Small intestine (tissue), 7 donors: ENCODE results near the gene NRP2. TPM values are rescaled to one million over a fixed set of nuclear protein-coding genes. Genes with fewer than 3 reads are reported as not detected.

Experiments
- DNase-seq, 2 donors: peaks; one replicate each; pipeline versions ENCODE4 v3.0.0 to v3.0.0-alpha.2; 2013
- FAIRE-seq: peaks from 2 replicates; lab custom pipeline; 2012; peaks lifted over from hg19 to GRCh38; lab: Jason Lieb, UNC
- H3K27ac ChIP-seq, 3 donors: one replicate each; pipeline ENCODE4 v1.5.1; 2013; ENCODE audit warnings: low read length in 2 of 3, mild to moderate bottlenecking in 2 of 3, control low read depth in 1 of 3, inconsistent platforms in 1 of 3, low read depth in 1 of 3, moderate library complexity in 1 of 3
- H3K27me3 ChIP-seq, 3 donors: one replicate each; pipeline ENCODE4 v1.6.1; 2013; ENCODE audit warnings: low read length in 3 of 3, inconsistent platforms in 1 of 3; ENCODE audit not compliant: control insufficient read depth in 3 of 3, insufficient read depth in 3 of 3
- H3K36me3 ChIP-seq, 3 donors: one replicate each; pipeline ENCODE4 v1.6.1; 2013; ENCODE audit warnings: low read length in 3 of 3, inconsistent platforms in 1 of 3, low read depth in 1 of 3, mild to moderate bottlenecking in 1 of 3, moderate library complexity in 1 of 3; ENCODE audit not compliant: control insufficient read depth in 3 of 3, insufficient read depth in 2 of 3
- H3K4me1 ChIP-seq, 3 donors: one replicate each; pipeline ENCODE4 v1.6.1; 2013; ENCODE audit warnings: low read length in 2 of 3, inconsistent platforms in 1 of 3, low read depth in 1 of 3, mild to moderate bottlenecking in 1 of 3, moderate library complexity in 1 of 3; ENCODE audit not compliant: control insufficient read depth in 3 of 3, insufficient read depth in 2 of 3
- H3K4me3 ChIP-seq, 3 donors: one replicate each; pipeline ENCODE4 v1.5.1; 2013; ENCODE audit warnings: low read length in 3 of 3, control low read depth in 1 of 3, inconsistent platforms in 1 of 3, low read depth in 1 of 3, mild to moderate bottlenecking in 1 of 3, moderate library complexity in 1 of 3
- H3K9me3 ChIP-seq, 2 donors: one replicate each; pipeline ENCODE4 v1.6.1; 2013; ENCODE audit warnings: low read depth in 1 of 2, low read length in 1 of 2; ENCODE audit not compliant: control insufficient read depth in 2 of 2, insufficient read depth in 1 of 2
- WGBS, 3 donors: extraction: QIAGEN DNeasy Blood & Tissue Kit; methylation state at CpG; one replicate each; pipeline ENCODE4 v1.1.7; 2013; 5-methylcytosine and 5-hydroxymethylcytosine counted together
- polyA plus RNA-seq, 4 donors: library from polyadenylated mRNA; stranded (reverse) in 3 of 4; unstranded in 1 of 4; fragments of 200-250 nt in 3 of 4; fragments of 120-200 nt in 1 of 4; gene quantifications; one replicate each; pipeline versions ENCODE4 v1.2.1 to v1.2.3, GENCODE V29; 2013
- donor health status: healthy with polysubstance abuse.
- donor health status: control.
- donor health status: control.
- donor health status: Bipolar disorder and iron deficiency.
- donor health status: healthy.

The NRP2 gene
- polyA plus RNA-seq, 4 donors = 0.81 to 9.6 (median 4.9) TPM

GRCh38 chr2:205643391-205643885 lies 38.9 kb upstream of the NRP2 start:
- Histone ChIP-seq H3K4me1 (no peaks in the 10 kb centered on the region), H3K27me3 (peaks cover 0 to 3% (median 0%) of the 10 kb centered on the region in 3 donors), H3K36me3 (no peaks in the 10 kb centered on the region), H3K9me3 (peaks cover 0 to 5% of the 10 kb centered on the region in 2 donors), H3K27ac (no peak overlapping the region), H3K4me3 (no peak overlapping the region)
- 63 to 74% (median 72%) methylated on average over 10 of the region's 10 CpGs for WGBS, 3 donors
- DNase-seq (no peak), FAIRE-seq (no peak)

DNA sequence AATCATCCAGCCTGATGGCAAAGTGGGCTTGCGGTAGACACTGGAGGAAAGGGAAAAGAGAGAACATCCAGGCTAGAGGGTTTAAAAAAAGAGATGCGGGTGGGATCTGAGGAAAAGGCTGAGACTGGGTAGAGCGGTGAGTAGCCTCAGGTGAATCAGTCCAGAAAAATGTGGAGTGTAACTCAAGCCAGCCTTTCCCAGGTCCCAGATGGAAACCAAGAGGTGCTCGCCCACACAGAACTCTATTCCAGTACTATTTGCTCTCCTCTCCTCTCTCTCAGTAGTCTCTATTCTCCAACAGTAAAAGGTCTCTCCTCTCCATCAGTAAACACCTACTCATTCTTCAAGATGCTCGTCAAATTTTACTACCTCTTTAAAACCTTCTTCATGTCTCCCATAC lies 38.3 kb upstream of the NRP2 start:
- Histone ChIP-seq H3K27me3 (peaks cover 0 to 3% (median 0%) of the 10 kb centered on the region in 3 donors), H3K4me1 (no peaks in the 10 kb centered on the region), H3K36me3 (no peaks in the 10 kb centered on the region), H3K9me3 (peaks cover 0 to 5% of the 10 kb centered on the region in 2 donors), H3K27ac (no peak overlapping the region), H3K4me3 (no peak overlapping the region)
- WGBS, 3 donors = 85 to 92% (median 90%) methylated on average over 5 of the region's 5 CpGs
- no peak for FAIRE-seq
- no peak for DNase-seq

DNA sequence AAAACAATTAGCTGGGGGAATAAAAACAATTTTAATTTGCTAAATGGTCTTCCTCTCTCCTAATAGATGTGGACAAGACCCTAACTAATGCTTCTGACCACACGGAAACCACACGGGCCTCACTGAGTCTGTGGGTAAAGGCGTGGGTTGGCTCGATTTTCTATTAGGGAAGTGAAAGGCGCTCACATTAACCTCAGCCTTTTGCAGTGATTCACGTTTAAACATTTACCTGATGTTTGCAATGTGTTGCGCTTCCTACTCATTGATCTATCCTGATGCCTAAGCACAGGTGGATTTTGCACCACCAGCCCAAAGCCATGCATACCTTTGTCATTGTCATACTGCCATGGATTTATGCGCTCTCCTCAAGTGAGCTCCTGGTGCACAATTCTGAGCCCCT lies 35.6 kb upstream of the NRP2 start:
- FAIRE-seq = no peak
- Histone ChIP-seq H3K36me3 (no peaks in the 10 kb centered on the region), H3K4me1 (no peaks in the 10 kb centered on the region), H3K4me3 (no peak overlapping the region), H3K27me3 (peaks cover 0 to 3% (median 0%) of the 10 kb centered on the region in 3 donors), H3K9me3 (no peaks in the 10 kb centered on the region), H3K27ac (no peak overlapping the region)
- no peak for DNase-seq
- WGBS, 3 donors = 64 to 74% (median 71%) methylated on average over 8 of the region's 8 CpGs

GRCh38 chr2:205650450-205650849 lies 31.9 kb upstream of the NRP2 start:
- no peaks in the 10 kb centered on the region for H3K4me1 ChIP-seq
- no peak overlapping the region for H3K4me3 ChIP-seq
- H3K36me3 ChIP-seq = no peaks in the 10 kb centered on the region
- 65 to 79% (median 78%) methylated on average over 4 of the region's 4 CpGs for WGBS, 3 donors
- FAIRE-seq (no peak), DNase-seq (no peak)
- no peaks in the 10 kb centered on the region for H3K9me3 ChIP-seq
- no peak overlapping the region for H3K27ac ChIP-seq
- H3K27me3 ChIP-seq = no peaks in the 10 kb centered on the region

DNA sequence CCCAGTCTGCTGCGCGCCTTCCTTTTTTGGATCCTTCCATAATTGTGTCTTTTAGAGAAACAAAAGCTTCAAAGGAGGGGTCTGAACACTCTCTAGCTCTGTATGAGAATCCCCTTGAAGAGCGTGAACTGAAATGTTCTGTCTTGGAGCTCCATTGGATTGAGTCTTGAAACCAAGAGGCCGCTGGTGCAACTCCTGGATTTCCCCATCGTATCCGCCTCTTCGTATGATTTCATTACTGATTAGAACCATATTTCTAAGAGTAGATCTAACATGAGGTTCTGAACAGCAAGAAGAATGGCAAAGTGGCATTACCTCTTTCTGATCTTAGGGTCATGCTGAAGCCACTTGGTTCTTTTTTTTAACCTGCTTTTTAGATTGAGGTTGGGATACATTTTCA lies 31.4 kb upstream of the NRP2 start:
- Histone ChIP-seq H3K27me3 (no peaks in the 10 kb centered on the region), H3K4me3 (no peak overlapping the region), H3K36me3 (no peaks in the 10 kb centered on the region), H3K4me1 (no peaks in the 10 kb centered on the region), H3K27ac (no peak overlapping the region), H3K9me3 (no peaks in the 10 kb centered on the region)
- DNase-seq (no peak), FAIRE-seq (no peak)
- WGBS, 3 donors = 95 to 97% (median 97%) methylated on average over 7 of the region's 7 CpGs

DNA sequence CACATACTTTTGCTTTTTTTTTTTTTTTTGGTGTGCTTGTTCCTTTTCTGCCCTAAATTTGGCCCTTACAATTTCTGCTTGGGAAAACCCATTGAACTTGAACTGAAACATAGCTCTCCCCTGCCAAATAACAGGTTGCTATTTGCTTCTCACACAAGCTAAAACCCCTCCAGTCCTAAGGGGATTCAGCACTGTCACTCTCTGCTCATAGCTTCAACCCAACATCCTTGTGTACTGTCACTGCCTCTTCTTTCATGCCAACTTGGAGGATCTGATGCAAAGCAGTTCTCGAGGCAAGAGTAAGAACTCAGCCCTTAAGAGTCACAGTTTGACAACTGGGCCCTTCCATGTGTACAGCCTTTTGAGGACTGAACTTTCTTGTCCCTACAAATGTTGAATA lies 30.6 kb upstream of the NRP2 start:
- Histone ChIP-seq H3K4me1 (no peaks in the 10 kb centered on the region), H3K36me3 (no peaks in the 10 kb centered on the region), H3K9me3 (no peaks in the 10 kb centered on the region), H3K27me3 (no peaks in the 10 kb centered on the region), H3K27ac (no peak overlapping the region), H3K4me3 (no peak overlapping the region)
- FAIRE-seq (no peak), DNase-seq (no peak)
- 0 to 2% (median 0%) methylated on average over 1 of the region's 1 CpG for WGBS, 3 donors

- Histone ChIP-seq H3K9me3 (no peaks in the 10 kb centered on the region), H3K27me3 (no peaks in the 10 kb centered on the region), H3K36me3 (no peaks in the 10 kb centered on the region), H3K4me1 (no peaks in the 10 kb centered on the region), H3K27ac (no peak overlapping the region), H3K4me3 (no peak overlapping the region)
- no peak for FAIRE-seq
- DNase-seq = no peak
- 92% methylated on average over 10 of the region's 10 CpGs for WGBS, 3 donors
These were observed 27.3 kb upstream of the NRP2 start for GRCh38 chr2:205654878-205655605.

- Histone ChIP-seq H3K9me3 (no peaks in the 10 kb centered on the region), H3K4me3 (no peak overlapping the region), H3K4me1 (no peaks in the 10 kb centered on the region), H3K27me3 (no peaks in the 10 kb centered on the region), H3K27ac (no peak overlapping the region), H3K36me3 (no peaks in the 10 kb centered on the region)
- 66 to 87% (median 82%) methylated on average over 6 of the region's 6 CpGs for WGBS, 3 donors
- FAIRE-seq (no peak), DNase-seq (no peak)
These were observed 26.4 kb upstream of the NRP2 start for GRCh38 chr2:205655779-205656456.
